RWPE2 (cell line): ENCODE results near the gene ZNF423.

ENCODE experiments used
- ATAC-seq: fragments of 200-7000 bp; cut with Tn5 transposase; 3 replicates; pipeline ENCODE4 v1.9.1; 2021; ENCODE audit warnings: low read depth
- DNase-seq: peaks from one replicate; pipeline ENCODE4 v3.0.0-alpha.2; 2020; ENCODE audit warnings: low spot score
- H3K27ac ChIP-seq: fragments of 450-650 bp; 2 replicates; pipeline ENCODE4 v1.5.1; 2017; ENCODE audit warnings: mild to moderate bottlenecking; ENCODE audit not compliant: poor library complexity, severe bottlenecking
- H3K27me3 ChIP-seq: fragments of 250-450 bp; sonication (Bioruptor Pico); 2 replicates; pipeline ENCODE4 v1.5.1; 2021; ENCODE audit warnings: mild to moderate bottlenecking, moderate library complexity; ENCODE audit not compliant: insufficient read depth, poor library complexity, severe bottlenecking
- H3K36me3 ChIP-seq: fragments of 250-450 bp; sonication (Bioruptor Pico); 2 replicates; pipeline ENCODE4 v1.5.1; 2020; ENCODE audit warnings: low read depth, mild to moderate bottlenecking, moderate library complexity
- H3K4me1 ChIP-seq: fragments of 250-450 bp; sonication (Bioruptor Pico); 2 replicates; pipeline ENCODE4 v1.5.1; 2021; ENCODE audit warnings: mild to moderate bottlenecking, moderate library complexity; ENCODE audit not compliant: insufficient read depth, poor library complexity, severe bottlenecking
- H3K4me3 ChIP-seq: fragments of 250-450 bp; sonication (Bioruptor Pico); 2 replicates; pipeline ENCODE4 v1.5.1; 2021; ENCODE audit warnings: mild to moderate bottlenecking, moderate library complexity; ENCODE audit not compliant: severe bottlenecking
- H3K9me3 ChIP-seq: fragments of 250-450 bp; sonication (Bioruptor Pico); 2 replicates; pipeline ENCODE4 v1.5.1; 2021; ENCODE audit warnings: mild to moderate bottlenecking, moderate library complexity; ENCODE audit not compliant: severe bottlenecking
- TF ChIP-seq, protein P1 (sequence below): fragments of 450-650 bp; IDR thresholded peaks from one replicate; pipeline ENCODE4 v1.5.1; 2017; ENCODE audit warnings: mild to moderate bottlenecking, moderate library complexity; ENCODE audit not compliant: poor library complexity, severe bottlenecking

ZNF423 gene

DNA sequence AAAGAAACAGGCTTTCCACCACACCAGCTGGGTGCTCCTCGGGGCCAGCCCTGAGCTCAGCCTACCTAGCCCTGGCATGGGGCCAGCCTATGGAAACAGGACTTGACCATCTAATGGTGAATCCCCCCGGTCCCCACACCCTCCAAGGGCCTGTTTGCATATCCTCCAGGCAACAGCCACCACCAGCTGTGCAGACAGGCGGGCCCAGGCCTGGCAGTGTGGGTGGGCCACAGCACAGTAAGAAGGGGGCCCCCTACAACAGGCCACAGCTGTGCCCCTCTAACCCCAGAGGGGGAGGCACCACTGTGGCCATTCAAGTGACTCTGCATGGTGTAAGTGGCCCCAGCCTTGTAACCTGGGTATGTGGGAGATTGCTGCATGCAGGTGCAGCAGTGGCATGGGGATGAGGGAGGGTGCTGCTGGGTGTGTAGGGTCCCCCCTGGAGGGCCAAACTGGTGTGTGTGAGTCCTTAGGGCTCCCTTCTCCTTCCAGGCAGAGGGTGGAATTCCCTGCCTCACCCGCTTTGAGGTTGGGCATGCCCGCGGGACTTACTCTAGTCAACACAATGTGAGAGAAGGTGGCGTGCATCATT, 334.1 kb downstream of the ZNF423 start:
- Histone ChIP-seq H3K4me1 (no peaks in the 10 kb centered on the region), H3K27ac (no peak overlapping the region), H3K9me3 (no peaks in the 10 kb centered on the region), H3K4me3 (no peak overlapping the region), H3K36me3 (no peaks in the 10 kb centered on the region), H3K27me3 (peaks cover 5% of the 10 kb centered on the region)
- DNase-seq (no peak), ATAC-seq (no peak)
- TF ChIP-seq, protein P1, sequence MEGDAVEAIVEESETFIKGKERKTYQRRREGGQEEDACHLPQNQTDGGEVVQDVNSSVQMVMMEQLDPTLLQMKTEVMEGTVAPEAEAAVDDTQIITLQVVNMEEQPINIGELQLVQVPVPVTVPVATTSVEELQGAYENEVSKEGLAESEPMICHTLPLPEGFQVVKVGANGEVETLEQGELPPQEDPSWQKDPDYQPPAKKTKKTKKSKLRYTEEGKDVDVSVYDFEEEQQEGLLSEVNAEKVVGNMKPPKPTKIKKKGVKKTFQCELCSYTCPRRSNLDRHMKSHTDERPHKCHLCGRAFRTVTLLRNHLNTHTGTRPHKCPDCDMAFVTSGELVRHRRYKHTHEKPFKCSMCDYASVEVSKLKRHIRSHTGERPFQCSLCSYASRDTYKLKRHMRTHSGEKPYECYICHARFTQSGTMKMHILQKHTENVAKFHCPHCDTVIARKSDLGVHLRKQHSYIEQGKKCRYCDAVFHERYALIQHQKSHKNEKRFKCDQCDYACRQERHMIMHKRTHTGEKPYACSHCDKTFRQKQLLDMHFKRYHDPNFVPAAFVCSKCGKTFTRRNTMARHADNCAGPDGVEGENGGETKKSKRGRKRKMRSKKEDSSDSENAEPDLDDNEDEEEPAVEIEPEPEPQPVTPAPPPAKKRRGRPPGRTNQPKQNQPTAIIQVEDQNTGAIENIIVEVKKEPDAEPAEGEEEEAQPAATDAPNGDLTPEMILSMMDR = no peak

DNA sequence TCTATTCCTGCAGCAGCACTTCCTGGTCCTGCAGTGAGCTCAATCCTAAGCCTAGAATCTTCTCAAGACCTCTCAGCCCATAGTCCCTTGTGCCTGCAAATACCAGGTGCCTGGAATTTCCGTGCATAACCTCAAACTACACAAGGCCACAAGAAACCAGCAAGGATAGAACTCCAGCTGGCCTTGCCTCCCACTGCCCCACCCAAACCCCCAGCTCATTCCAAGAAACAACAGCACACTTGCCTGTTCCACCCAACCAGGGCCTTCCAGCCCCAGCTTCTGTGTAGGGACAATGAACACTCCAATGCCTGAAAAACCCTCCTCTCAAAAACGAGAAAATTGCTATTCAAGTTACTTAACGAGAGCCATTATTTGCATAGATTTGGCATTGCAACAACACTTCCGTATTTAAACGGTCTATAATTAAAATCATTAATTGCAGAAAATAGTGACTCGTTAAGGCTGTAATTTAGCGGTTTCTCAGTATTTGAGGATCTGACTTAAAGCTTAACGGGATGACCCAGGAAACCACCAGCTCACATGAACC, 335.3 kb downstream of the ZNF423 start:
- H3K9me3 ChIP-seq = no peaks in the 10 kb centered on the region
- TF ChIP-seq, protein P1 = no peak
- no peak overlapping the region for H3K4me3 ChIP-seq
- DNase-seq (no peak), ATAC-seq (no peak)
- no peak overlapping the region for H3K27ac ChIP-seq
- H3K4me1 ChIP-seq = no peaks in the 10 kb centered on the region
- H3K27me3 ChIP-seq = peaks cover 5% of the 10 kb centered on the region
- no peaks in the 10 kb centered on the region for H3K36me3 ChIP-seq

DNA sequence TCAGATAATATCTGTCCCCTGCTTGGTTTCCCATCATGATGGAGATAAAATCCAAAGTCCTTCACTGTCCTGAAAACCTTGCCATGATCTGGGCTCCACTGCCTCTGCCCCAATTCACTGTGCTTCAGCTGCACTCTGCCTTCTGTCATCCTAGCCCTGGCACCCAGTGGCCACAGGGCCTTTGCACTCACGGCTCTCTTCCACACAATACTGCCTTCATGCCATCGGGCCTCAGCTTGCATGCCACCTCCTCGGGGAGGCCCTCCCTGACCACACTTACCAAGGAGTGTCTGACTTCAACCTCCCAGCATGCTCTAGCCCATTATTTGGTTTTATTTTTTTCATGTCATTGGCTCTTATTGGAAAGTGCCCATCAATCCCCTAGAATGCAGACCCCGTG, 336.2 kb downstream of the ZNF423 start:
- TF ChIP-seq, protein P1 = no peak
- Histone ChIP-seq H3K27me3 (peaks cover 5% of the 10 kb centered on the region), H3K4me1 (no peaks in the 10 kb centered on the region), H3K36me3 (no peaks in the 10 kb centered on the region), H3K9me3 (no peaks in the 10 kb centered on the region), H3K4me3 (no peak overlapping the region), H3K27ac (no peak overlapping the region)
- ATAC-seq (no peak), DNase-seq (no peak)

DNA sequence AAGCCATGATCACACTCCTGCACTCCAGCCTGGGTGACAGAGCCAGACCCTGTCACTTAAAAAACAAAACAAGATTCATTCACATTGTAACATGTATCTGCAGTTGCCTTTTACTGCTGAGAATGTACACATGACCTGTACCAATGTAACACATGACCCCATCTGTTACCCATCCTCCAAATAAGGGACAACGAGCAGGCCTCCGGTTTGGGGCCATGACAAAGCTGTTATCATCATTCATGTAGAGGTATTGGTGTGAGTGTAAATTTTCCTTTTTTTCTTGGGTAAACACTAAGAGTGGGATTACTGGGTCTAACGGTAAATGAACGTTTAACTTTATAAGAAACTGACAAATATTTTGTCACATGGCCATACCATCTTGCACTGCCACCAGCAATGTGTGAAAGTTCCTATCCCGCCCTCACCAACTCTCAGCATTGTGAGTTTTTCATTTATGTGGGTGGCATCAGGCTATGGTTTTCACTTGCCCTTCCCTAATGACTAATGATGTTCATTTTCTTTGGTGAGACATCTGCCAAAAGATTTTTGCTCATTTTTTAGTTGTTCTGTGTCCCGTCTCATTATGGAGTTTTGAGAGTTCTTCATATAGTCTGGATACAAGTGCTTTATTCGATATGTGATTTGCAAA, 336.8 kb downstream of the ZNF423 start:
- no peak for DNase-seq

More for the DNA sequence above, 336.8 kb downstream of the ZNF423 start:
- ATAC-seq = no peak
- no peaks in the 10 kb centered on the region for H3K9me3 ChIP-seq
- TF ChIP-seq, protein P1 = no peak
- peaks cover 5% of the 10 kb centered on the region for H3K27me3 ChIP-seq
- no peaks in the 10 kb centered on the region for H3K4me1 ChIP-seq
- H3K4me3 ChIP-seq = no peak overlapping the region
- no peak overlapping the region for H3K27ac ChIP-seq
- no peaks in the 10 kb centered on the region for H3K36me3 ChIP-seq
